Activated CD8-positive, alpha-beta memory T cell treated with anti-CD3 and anti-CD28 coated beads for 48 hours (primary cell): ENCODE results near the gene SYTL2.
"Not testable (repeated sequence)": the region's sequence is repeated elsewhere in the genome, so short reads cannot be mapped to it uniquely, and the experiment has no call there.

ENCODE experiments used
- DNase-seq, 3 experiments: peaks; one replicate each; pipeline ENCODE4 v3.0.0-alpha.2; 2020; ENCODE audit warnings: low read depth in 2 of 3, low spot score in 2 of 3

Gene SYTL2

GRCh38 chr11:85658180-85658579 lies 152.8 kb downstream of the SYTL2 start:
- no peak for DNase-seq

GRCh38 chr11:85656777-85657176 lies 154.2 kb downstream of the SYTL2 start:
- no peak for DNase-seq

GRCh38 chr11:85654343-85654742 lies 156.6 kb downstream of the SYTL2 start:
- not testable (repeated sequence) for DNase-seq

GRCh38 chr11:85652786-85653447 lies 158.0 kb downstream of the SYTL2 start:
- DNase-seq, result no peak

GRCh38 chr11:85651118-85651517 lies 159.8 kb downstream of the SYTL2 start:
- no peak for DNase-seq

- DNase-seq, result peak; percentile 77 to 81 (median 79)
These were observed 163.2 kb downstream of the SYTL2 start, which contains the start of gene TMEM126A for GRCh38 chr11:85647604-85648299. Gene TMEM126A, plus strand, starts transcription at chr11:85647967. Its CDS starts 2,289 bp downstream, at chr11:85650256.

- DNase-seq, result no peak
These were observed 163.9 kb downstream of the SYTL2 start for GRCh38 chr11:85647078-85647477.
